Fibroblast of skin of right biceps (primary cell): ENCODE results near the gene CFAP97.
"Not testable (repeated sequence)": the region's sequence is repeated elsewhere in the genome, so short reads cannot be mapped to it uniquely, and the experiment has no call there.

ENCODE experiments used
- DNase-seq: peaks from one replicate; pipeline ENCODE4 v3.0.0-alpha.2; 2013

CFAP97 gene

DNA sequence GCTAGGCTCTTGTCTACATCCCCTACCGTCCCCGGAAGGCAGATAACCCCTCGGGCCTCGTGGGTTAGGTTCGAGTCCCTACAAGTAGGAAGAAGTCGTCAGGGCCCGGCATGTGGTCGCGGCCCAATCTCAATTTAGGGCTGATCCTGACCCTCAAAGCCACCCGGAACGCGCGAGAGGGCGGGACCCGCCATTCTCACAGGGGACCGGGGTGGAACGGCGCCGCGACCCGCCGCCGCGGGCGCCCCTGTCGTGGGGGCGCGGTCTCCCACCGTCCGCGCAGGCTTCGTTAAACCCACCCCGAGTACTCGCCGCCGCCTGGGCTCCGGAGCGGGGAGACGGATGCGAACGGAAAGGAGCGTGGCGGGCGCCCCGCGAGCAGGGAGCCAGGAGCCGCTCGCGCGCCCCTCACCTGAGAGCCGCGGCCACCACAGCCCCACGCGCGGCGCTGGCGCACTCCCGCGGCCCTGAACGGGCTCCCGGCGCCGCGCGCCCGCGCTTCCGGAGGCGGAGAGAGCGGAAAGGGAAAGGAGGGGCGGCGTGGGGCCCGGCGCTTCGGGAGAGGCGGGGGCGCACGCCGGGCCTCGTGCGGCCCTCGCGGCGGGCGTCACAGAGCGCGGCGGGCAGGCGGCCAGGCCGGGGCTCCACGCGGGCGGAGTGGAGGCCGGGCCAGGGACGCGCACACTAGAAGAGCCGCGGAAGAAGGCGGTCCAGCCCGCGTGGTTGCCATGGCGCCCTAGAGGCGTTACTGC lies at the start of gene CFAP97:
TSS of gene CFAP97 (minus strand) at position 515 of the 752 bp plus-strand sequence. CDS start 12,804 bp downstream, outside the sequence.
- DNase-seq = peak; percentile 89

DNA sequence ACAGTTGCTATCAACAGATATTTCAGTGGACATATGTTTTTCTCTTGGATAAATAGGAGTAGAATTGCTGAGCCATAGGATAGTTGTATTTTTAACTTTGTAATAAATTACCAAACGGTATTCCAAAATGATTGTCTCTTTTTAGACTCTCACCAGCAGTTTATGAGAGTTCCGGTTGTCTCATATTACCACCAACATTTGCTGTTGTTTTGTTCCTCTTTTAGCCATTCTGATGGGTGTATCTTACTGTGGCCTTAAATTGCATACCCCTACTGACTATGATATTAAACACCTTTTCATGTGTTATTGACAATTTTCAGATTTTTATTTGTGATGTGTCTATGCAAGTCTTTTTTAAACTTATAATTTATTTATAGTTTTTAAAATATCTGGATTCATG lies 45.3 kb upstream of the CFAP97 start:
- no peak for DNase-seq

DNA sequence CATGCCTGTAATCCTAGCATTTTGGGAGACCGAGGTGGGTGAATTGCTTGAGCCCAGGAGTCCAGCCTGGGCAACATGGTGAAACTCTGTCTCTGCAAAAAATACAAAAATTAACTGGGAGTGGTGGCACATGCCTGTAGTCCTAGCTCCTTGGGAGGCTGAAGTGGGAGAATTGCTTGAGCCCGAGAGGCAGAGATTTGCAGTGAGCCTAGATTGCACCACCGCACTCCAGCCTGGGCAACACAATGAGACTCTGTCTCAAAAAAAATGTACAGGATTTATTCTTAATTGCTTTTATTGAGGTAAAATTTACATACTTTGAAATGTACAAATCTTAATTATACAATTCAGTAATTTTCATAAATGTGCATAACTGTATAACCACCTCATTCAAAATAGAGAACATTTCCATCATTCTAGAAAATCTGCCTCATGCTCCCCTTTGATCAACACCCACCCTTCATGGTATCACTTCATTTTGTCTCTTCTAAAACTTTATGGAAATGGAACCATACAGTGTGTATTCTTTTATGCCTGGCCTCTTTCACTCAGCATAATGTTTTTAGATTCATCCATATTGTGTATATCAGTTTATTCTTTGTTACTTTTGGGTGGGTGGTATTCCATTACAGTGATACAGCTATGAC lies 44.7 kb upstream of the CFAP97 start:
- no peak for DNase-seq

DNA sequence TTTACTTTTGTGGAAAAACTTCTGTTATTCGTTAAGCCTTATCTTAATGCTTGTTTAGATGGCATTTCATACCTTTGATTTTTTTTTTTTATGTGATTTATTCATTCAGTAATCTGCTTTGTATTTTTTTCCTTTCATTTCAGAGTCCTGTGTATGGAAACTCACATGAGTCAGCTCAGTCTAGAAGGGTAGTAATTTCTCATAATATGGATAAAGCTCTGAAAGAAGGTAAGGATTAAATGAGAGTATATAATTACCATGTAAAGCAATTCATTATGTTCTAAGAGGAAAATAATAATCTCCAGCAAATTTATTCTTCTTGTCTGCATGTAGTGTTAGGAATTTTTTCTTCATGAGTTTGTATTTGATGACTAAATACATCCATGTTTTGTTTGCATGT lies 43.4 kb upstream of the CFAP97 start:
- no peak for DNase-seq

DNA sequence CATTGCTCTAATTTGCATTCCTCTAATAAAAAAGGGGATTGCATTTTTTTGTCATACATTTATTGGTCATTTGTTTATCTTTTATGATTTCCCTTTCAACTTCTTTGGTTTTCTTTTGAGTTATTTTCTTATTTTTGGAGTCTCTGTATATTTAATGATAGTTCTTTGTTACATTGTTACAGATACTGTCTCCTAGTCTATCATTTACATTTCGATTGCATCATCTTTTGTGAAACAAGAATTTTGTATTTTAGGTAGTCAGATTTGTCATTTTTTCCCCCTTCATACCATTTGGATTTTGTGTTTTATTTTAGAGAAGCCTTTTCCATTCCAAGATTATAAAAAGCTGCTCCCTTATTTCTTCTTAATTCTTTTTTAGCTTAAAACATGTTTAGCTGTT lies 42.7 kb upstream of the CFAP97 start:
- peak; percentile 26 for DNase-seq

DNA sequence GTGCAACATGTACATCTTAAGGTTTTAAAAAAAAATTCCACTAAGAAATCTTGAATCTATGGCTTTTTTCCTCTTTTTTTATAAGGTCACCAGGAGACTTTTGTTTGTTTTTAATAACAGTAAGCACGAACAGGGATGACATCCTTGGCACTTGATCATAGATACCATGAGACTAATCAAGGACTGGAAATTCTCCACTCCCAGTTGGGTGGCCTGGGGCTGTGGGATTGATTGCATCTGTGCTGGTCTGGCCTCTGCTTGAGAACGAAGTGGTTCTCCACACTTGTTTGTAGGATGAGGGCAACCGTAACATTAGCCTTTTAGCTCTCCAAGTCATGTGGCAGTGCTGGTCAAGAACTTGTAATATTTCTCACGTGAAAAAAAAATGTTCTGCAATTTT lies 41.0 kb upstream of the CFAP97 start:
- DNase-seq = no peak

DNA sequence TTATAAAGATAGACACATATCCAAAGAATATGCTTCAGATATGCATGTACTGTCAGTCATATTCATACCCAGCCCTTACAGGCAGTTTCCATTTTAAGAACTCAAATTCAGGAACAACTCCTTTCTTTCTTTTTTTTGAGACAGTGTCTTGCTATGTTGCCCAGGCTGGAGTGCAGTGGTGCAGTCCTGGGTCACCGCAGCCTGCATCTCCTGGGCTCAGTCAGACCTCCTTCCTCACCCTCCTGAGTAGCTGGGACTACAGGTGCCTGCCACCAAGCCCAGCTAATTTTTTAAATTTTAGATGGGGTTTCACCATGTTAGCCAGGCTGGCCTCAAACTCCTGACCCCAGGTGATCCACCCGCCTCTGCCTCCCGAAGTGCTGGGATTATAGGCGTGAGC lies 40.1 kb upstream of the CFAP97 start:
- DNase-seq = no peak

DNA sequence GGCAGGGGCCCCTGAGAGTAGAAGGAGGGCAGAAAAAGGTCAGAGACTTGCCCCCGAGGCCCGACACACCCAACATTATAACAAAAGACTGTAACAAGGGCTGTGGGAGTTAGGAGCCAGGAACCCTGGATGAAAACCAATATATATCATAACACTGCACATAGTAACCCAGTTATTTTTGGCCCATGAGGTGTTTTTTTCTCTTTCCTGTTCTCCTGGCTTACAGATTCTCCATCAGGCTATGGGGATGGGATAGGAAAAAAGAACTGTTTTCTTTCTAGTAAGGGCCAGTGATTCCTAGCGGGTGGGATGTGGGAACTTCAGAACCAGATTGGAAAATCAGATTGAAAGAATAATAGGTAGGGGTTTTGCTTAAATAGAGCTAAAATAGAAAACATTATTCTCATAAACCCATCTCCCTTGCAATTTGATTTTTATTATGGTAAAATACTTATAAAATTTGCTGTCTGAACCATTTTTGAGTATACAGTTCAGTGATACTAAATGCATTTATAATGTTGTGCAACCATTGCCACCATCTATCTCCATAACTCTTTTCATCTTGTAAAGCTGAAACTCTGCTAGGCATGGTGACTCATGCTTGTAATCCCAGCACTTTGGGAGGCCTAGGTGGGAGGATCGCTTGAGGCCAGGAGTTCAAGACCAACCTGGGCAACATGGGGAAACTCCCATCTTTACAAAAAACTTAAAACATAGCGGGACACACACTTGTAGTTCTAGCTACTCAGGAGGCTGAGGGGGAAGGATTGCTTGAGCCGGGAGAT lies 39.1 kb upstream of the CFAP97 start:
- DNase-seq = peak; percentile 32

DNA sequence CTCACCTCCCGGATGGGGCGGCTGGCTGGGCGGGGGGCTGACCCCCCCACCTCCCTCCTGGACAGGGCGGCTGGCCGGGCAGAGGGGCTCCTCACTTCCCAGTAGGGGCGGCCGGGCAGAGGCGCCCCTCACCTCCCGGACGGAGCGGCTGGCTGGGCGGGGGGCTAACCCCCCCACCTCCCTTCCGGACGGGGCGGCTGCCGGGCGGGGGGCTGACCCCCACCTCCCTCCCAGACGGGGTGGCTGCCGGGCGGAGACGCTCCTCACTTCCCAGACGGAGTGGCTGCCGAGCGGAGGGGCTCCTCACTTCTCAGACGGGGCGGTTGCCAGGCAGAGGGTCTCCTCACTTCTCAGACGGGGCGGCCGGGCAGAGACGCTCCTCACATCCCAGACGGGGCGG lies 36.7 kb upstream of the CFAP97 start:
- DNase-seq = not testable (repeated sequence)

DNA sequence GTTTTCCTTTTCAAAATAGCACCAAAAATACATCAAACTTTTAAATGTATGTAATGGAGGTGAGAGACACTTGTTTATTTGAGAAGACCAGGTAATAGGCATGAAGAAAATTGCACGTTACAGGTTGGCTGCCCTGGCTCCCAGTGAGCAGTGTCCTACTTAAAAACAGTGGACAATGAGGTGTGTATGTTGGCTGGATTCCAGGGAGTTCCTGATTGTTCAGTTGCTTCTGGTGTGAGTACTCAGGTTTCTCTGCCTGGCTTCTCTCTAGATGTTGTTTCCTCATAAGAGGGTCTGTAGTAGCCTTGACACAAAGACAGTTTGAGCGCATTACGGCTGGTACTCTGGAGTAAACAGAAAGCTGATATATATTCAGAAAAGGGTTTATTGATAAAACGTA lies 35.0 kb upstream of the CFAP97 start:
- no peak for DNase-seq

DNA sequence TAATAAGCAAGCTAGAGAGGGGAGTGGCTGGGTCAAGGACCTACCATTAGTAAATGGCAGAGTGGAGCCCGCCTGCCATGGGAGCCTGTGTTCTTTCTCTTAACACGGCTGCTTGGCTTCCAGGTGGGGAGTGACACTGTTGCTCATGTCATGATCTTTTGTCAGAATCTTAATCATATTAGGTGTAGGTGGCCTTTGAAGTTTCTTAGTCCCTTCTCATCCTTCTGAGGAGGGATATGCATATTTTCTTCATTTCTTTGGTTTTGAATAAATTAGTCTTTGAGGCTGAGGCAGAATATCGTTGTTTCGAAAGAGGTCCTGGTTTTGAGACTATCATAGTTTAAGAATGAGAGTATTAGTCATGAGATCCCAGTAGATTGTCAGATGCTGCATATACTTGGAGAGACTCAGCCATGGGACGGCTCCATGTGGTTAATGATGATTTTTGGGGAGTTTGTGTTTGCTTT lies 34.4 kb upstream of the CFAP97 start:
- DNase-seq = peak; percentile 79

DNA sequence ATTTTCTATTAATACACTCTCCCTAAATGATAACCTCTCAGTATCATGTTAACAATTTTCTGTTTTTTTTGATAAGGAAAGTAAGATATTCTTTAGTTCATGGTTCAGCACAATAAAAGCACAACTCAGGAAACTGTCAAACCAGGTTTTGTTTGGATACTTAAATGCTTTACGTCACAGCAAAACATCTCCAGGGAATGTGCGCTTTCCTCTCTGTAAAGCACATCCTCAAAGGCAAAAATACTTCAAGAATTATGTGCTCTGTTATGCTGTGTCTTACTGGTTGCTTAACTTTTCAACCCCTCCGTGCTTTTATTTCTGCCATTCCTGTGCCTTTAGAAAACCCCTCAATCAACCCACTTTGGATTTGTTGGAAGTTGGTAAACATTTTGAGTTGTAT lies 33.4 kb upstream of the CFAP97 start:
- DNase-seq = no peak

DNA sequence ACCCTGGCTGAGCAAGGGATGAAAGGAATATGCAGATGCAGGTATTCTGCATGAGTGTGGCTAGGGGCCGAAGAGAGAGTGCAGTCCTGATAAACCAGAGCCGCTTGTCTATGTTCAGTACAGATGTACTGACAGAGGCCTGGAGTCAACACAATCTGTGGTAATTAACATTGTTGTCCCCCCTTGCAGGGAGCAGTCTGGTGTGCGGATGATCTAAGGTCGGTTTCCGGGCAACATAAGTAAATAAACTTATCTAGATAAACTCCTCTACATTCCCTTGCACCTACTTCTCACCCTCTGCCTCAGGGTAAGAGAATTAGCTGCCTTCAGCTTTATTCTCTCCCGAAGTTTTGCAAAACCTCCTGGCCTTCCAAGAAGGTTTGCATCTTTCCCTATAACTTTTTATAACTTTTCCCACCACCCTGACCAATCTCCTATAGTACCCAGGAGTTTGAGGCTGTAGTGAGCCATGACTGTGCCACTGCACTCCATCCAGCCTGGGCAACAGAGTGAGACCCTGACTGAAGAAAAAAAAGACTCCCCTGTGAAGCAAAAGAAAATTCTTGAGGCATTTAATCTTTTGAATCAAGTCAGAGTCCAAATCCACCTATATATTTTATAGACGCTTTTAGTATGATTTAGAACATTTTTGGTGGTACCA lies 32.2 kb upstream of the CFAP97 start:
- DNase-seq = peak; percentile 46

DNA sequence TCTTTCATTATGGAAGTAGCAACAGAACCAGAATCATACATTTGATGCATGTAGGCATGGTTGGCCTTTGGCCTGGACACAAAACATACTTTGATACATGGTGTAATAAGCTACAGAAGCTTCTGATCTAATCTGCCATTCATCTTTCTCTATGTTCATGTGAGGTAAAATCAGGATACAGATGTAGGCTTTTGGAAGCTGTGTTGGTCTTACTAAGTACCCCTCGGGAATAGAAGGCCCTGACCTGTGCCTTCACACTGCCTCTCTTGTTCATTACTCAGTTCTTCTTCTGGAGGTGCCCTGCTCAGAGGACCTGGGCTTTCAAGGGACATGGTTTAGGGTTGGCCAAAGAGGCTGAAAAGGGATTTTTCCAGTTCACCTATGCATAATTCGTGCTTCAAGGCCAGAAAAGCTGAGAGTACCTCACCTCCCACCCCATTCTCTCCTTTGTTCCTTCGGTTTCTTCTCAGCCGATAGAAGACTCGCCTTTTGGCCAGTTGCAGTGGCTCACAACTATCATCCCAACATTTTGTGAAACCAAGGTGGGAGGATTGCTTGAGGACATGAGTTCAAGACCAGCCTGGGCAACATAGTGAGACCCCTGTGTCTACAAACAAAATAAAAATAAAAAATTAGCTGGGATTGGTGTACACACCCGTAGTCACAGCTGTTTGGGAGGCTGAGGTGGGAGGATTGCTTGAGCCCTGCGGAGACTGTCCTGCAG lies 31.5 kb upstream of the CFAP97 start:
- no peak for DNase-seq

DNA sequence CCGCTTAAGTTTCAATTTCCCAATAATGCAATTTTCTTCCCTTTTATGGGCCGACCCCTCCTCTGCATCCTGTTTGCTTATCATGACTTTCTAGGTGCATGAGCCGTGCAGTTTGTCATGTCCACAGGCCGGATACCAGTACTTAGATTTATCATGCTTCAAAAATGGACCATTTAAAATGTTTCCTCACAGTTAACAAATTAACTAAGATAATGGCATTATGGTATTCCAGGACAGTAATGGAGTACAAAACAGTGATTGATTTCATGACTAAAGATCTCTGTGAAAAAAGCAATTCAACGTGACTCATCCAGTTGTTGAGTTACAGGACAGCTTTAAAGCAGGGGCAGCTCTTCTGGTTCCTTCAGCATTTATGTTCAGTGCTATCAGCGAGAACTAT lies 28.6 kb upstream of the CFAP97 start:
- peak; percentile 52 for DNase-seq

DNA sequence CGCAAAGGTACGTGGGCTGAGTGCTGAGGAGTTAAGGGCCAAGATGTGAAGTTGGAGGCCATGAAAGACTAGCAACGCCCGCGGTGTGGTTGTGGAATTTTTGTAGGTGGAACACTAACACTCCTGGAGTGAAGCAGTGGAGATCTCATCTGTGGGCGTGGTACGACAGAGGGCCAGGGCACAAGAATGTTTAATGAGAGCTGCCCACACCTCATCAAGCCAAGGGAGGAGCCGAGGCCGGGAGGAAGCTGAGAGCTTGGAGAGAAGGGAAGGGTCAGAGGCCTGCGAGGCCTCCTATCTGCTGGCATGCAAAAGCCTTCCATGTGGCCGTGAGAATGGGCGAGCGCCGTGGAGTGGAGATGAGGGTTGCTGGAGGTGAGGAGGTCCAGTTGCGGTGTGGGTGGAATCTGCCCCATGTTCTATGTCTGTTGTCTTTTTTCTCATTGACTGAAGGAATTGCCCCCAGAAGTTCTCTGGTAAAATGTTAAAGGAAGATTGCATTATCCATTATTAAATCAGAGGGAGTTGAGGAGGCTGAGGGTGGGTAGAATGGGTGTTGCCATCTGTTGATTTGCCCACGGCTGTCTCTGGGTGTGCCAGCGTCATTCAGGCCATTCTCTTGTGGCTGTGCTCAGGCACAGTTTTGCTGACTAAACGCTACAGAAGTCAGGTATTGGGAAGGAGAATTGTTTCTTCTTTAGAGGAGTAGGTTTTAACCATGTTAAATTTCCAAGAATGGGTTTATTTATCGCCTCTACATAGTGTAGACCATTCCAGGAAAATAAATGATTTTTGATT lies 25.4 kb upstream of the CFAP97 start:
- no peak for DNase-seq

DNA sequence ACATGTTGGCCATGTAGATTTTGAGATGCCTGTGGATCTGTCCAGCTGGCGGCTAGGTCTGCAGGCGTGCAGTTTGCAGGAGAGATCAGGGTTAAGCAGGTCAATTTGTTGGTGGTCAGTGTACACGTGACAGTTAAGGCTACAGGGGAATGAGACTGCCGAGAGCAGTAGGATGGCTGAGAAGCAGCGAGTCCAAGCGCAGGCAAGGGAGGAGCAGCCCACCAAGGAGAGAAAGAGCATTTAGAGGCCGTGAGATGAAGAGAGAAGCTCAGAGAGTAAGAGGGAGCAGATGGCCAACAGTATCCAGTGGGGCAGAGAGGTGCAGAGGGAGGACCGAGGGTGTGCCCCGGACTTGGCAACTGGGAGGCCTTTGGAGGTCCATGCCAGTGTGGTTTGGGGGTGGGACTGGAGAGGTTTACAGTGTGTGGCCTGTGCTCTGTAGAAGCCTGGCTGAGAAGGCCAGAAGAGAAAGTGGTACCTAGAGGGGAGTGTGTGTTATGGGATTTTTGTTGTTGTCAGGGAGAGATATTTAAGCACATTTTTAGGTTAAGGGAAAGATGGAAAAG lies 24.0 kb upstream of the CFAP97 start:
- DNase-seq = no peak

DNA sequence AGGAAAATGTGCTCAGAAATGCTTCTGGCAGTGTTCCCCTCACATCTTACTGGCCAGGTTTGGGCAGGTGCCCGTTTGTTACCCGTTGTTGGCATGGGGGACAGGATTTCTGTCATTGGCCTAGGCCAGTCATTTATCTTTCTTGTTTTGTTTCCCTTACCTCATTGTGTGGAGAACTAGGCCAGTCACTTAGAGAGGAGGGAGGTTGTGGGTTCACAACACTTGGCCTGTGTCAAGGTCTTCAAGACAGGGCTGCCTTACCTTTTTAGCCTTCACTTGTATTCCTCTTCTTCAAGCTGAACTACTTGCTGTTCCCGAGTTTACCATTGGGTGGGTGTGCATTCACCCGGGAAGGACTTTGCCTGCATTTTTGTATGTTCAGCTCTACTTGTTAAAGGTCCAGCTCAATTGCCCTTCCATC lies 23.3 kb upstream of the CFAP97 start:
- no peak for DNase-seq

DNA sequence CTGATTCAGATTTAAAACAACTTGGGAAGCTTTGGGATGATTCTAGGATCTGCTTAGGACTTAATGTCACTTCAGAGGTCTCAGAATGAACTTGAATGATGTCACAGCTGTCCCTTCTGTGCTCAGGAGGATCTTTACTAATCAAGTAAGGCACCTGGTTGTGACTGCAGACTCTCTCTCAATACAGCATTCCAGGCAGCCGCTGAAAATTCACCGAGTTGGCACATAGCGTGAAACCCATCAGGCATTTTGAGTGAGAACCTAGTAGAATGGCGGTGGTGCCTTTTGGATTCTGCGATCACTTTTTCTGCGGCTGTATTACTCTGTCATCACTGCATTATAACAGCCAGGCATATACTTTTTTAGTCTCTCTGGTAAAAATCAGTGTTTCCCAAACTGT lies 22.1 kb upstream of the CFAP97 start:
- DNase-seq = no peak

DNA sequence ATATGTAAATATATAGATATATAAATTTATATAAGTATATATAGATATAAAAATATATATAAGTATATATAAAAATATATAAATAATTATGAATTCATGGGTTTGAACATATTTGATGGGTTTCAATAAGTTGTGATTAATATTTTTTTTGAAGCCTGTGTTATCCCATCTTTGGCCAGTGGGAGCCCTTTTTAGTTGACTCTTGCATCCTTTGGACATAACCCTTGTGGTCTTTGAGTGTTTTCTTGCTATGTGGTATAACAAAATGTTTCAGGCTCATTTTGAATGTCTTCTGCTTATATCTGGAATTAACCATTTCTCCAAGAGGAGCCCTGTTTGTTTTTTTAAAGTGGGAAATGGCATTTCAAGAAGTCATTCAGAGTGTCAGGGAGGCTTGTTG lies 20.8 kb upstream of the CFAP97 start:
- no peak for DNase-seq

DNA sequence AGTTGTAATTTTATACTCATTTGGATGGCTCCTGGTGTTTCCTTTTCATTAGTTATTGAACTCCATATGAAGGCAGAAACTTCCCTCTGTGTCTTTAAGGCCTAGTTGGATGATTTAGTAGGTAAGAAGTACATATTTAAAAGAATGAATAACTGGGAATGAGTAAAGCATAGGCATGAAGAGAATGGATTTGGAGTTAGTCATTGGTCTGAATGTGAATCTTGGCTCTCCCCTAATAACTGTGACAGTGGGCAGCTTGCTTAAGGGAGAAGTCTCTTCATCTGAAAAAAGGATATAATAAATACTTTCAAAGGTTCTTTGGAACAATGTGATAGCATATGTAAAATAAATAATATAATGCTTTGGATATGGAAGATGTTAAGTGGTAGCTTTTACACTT lies 18.8 kb upstream of the CFAP97 start:
- peak; percentile 83 for DNase-seq
